Hepatocyte (in vitro differentiated cells): ENCODE data around the gene TBL1X. TPM values are rescaled to one million over a fixed set of nuclear protein-coding genes. Genes with fewer than 3 reads are reported as not detected.

Source experiments
- DNase-seq: peaks from one replicate; pipeline ENCODE4 v3.0.0-alpha.2; 2016; ENCODE audit warnings: low spot score
- H2AFZ ChIP-seq: fragments of 200-600 bp; sonication (generic); 2 replicates; pipeline ENCODE4 v1.6.0; 2016; ENCODE audit warnings: antibody characterized with exemption, mild to moderate bottlenecking
- H3K27ac ChIP-seq: fragments of 200-600 bp; sonication (generic); 2 replicates; pipeline ENCODE4 v1.5.1; 2016; ENCODE audit warnings: mild to moderate bottlenecking
- H3K27me3 ChIP-seq: fragments of 200-600 bp; sonication (generic); 2 replicates; pipeline ENCODE4 v1.6.1; 2016
- H3K36me3 ChIP-seq: fragments of 200-600 bp; sonication (generic); replicated peaks from 2 replicates; pipeline ENCODE4 v1.5.1; 2016; ENCODE audit warnings: low read depth; ENCODE audit not compliant: insufficient read depth
- H3K4me1 ChIP-seq: fragments of 200-600 bp; sonication (generic); 2 replicates; pipeline ENCODE4 v1.5.1; 2016; ENCODE audit warnings: mild to moderate bottlenecking, moderate library complexity; ENCODE audit not compliant: insufficient read depth
- H3K4me2 ChIP-seq: fragments of 200-600 bp; sonication (generic); 2 replicates; pipeline ENCODE4 v1.6.0; 2016
- H3K4me3 ChIP-seq: fragments of 200-600 bp; sonication (generic); 2 replicates; pipeline ENCODE4 v1.5.1; 2016; ENCODE audit warnings: mild to moderate bottlenecking
- H3K79me2 ChIP-seq: fragments of 200-600 bp; sonication (generic); 2 replicates; pipeline ENCODE4 v1.6.0; 2017; ENCODE audit warnings: mild to moderate bottlenecking
- H3K9me2 ChIP-seq: fragments of 200-600 bp; sonication (generic); replicated peaks from 2 replicates; pipeline ENCODE4 v1.6.0; 2017; ENCODE audit warnings: mild to moderate bottlenecking; ENCODE audit not compliant: insufficient read depth
- H3K9me3 ChIP-seq: fragments of 200-600 bp; sonication (generic); 2 replicates; pipeline ENCODE4 v1.5.1; 2016; ENCODE audit warnings: low read depth, mild to moderate bottlenecking
- H4K20me1 ChIP-seq: fragments of 200-600 bp; sonication (generic); 2 replicates; pipeline ENCODE4 v1.6.0; 2016; ENCODE audit warnings: mild to moderate bottlenecking; ENCODE audit not compliant: insufficient read depth, poor library complexity, severe bottlenecking
- EZH2 ChIP-seq: fragments of 200-600 bp; sonication (generic); IDR thresholded peaks from 2 replicates; pipeline ENCODE4 v1.6.1; 2016; ENCODE audit warnings: antibody characterized with exemption, mild to moderate bottlenecking, borderline replicate concordance
- EZH2phosphoT487 ChIP-seq: fragments of 200-600 bp; sonication (generic); IDR thresholded peaks from one replicate; pipeline ENCODE4 v1.6.1; 2018; ENCODE audit warnings: antibody characterized with exemption, mild to moderate bottlenecking, low read depth, moderate library complexity; ENCODE audit not compliant: unreplicated experiment, severe bottlenecking
- WGBS: methylation state at CpG from one replicate; pipeline ENCODE4 v1.1.6; 2016; ENCODE audit warnings: low lambda C conversion rate; ENCODE audit errors: missing lambda C conversion rate; 5-methylcytosine and 5-hydroxymethylcytosine counted together
- polyA plus RNA-seq: library from polyadenylated mRNA; unstranded; fragments of >200 nt; fragmentation: Nextera tagmentation; extraction: Ambion mirVana; gene quantifications from 2 replicates; pipeline ENCODE4 v1.2.1, GENCODE V29; 2016
- total RNA-seq: library from RNA; depleted of rRNA; stranded (reverse); fragments of >200 nt; gene quantifications from 2 replicates; pipeline ENCODE4 v1.2.3, GENCODE V29; 2014
- TF ChIP-seq, protein P1 (sequence below): fragments of 200-600 bp; sonication (generic); IDR thresholded peaks from 2 replicates; pipeline ENCODE4 v1.5.1; 2016; ENCODE audit warnings: antibody characterized with exemption, mild to moderate bottlenecking; ENCODE audit not compliant: poor library complexity

Gene TBL1X
- total and polyA plus RNA-seq, 2 experiments from 2014 or later = 14.9 to 16.0 TPM

DNA sequence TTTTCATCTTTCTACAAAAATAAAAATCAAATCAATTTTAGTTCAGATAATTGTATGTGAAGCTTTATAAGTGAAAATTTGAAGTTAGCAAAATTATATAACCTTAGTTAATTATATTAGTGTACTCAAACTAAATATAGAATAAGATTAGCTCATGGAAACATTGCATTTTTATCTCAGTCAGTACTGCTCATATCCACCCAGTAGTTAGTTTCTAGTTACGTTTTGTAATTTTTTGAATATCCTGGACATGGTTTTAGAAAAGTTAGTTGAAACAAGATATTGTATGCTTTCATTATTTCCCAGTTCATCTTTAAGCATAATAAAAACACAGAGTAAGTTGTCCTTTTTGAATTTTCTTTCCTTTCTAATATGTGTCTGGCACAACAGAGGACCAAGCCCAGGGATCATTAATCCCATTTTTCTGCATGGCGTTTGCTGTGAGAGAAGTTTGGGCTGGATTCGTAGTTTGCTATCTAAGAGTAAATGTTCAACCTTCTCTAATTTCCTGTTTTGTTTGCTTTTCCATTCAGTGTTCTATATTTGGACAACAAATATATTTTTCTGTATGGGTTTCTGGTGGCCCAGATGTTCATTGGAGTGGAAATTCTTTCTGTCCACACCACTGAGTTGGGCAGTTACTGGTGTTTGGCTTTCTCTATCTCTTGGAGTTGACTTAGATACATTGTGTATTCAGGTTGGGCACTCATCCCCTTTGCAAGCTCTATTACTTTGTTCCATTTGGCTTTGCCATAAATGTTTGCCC lies 12.1 kb downstream of the TBL1X start:
- Histone ChIP-seq H3K4me1 (no peaks in the 10 kb centered on the region), H3K9me3 (peaks cover 6% of the 10 kb centered on the region), H3K36me3 (no peaks in the 10 kb centered on the region), H3K79me2 (peaks cover 84% of the 10 kb centered on the region), H3K4me2 (no peak overlapping the region), H2AFZ (no peak overlapping the region), H3K27me3 (no peaks in the 10 kb centered on the region), H3K4me3 (no peak overlapping the region), H3K27ac (no peak overlapping the region), H4K20me1 (peaks cover 3% of the 10 kb centered on the region), H3K9me2 (no peaks in the 10 kb centered on the region)
- 70% methylated on average over 3 of the region's 3 CpGs for WGBS
- TF ChIP-seq EZH2 (no peak), EZH2phosphoT487 (no peak)
- TF ChIP-seq, protein P1, sequence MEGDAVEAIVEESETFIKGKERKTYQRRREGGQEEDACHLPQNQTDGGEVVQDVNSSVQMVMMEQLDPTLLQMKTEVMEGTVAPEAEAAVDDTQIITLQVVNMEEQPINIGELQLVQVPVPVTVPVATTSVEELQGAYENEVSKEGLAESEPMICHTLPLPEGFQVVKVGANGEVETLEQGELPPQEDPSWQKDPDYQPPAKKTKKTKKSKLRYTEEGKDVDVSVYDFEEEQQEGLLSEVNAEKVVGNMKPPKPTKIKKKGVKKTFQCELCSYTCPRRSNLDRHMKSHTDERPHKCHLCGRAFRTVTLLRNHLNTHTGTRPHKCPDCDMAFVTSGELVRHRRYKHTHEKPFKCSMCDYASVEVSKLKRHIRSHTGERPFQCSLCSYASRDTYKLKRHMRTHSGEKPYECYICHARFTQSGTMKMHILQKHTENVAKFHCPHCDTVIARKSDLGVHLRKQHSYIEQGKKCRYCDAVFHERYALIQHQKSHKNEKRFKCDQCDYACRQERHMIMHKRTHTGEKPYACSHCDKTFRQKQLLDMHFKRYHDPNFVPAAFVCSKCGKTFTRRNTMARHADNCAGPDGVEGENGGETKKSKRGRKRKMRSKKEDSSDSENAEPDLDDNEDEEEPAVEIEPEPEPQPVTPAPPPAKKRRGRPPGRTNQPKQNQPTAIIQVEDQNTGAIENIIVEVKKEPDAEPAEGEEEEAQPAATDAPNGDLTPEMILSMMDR = no peak
- DNase-seq = no peak

DNA sequence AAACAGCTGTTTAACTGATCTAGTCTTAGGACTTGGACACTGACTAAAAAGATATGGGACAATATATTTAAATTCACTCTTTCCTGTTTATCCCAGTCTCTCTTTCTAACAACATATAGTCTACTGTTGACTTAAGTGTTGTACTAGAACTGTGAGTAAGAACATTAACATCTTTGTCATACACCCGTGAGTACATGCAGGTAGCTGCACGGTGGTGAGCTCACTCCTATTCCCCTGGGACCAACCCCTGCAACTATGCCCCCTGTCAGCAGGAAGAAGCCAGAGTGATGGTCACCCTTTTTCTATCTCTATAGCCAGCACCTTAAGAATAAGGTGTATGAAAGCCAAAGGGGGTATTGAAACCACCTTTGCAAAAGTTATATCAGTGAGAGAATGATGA lies 17.6 kb downstream of the TBL1X start:
- Histone ChIP-seq H4K20me1 (no peaks in the 10 kb centered on the region), H3K27ac (no peak overlapping the region), H3K4me3 (no peak overlapping the region), H3K79me2 (peaks cover 52% of the 10 kb centered on the region), H2AFZ (no peak overlapping the region), H3K36me3 (no peaks in the 10 kb centered on the region), H3K4me2 (no peak overlapping the region), H3K9me2 (no peaks in the 10 kb centered on the region), H3K9me3 (peaks cover 6% of the 10 kb centered on the region), H3K4me1 (no peaks in the 10 kb centered on the region), H3K27me3 (no peaks in the 10 kb centered on the region)
- TF ChIP-seq EZH2phosphoT487 = no peak
- TF ChIP-seq EZH2 = no peak
- TF ChIP-seq, protein P1 = no peak
- DNase-seq = no peak
- 59% methylated on average over 2 of the region's 2 CpGs for WGBS

DNA sequence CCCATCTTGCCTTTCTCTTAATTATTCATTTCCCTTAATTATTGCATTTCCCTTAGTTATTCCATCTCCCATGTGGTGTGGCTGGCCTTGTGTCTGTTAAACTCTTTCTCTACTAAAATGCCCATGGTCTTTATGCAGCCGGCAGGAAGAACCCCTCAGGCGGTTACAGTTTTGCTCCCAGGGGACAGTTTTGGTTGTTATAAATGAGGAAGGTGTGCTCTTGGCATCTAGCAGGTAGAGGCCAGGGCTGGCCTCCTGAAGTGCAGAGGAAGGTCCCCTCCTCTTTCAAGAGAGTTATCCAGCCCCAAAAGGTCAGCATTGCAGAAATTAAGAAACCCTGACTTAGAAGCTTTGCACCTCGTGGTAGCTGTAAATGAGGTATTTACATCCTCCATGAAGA lies 18.0 kb downstream of the TBL1X start:
- Histone ChIP-seq H3K36me3 (no peaks in the 10 kb centered on the region), H3K4me1 (no peaks in the 10 kb centered on the region)
- WGBS = 66% methylated on average over 3 of the region's 3 CpGs

More for the DNA sequence above, 18.0 kb downstream of the TBL1X start:
- Histone ChIP-seq H3K27me3 (no peaks in the 10 kb centered on the region), H2AFZ (no peak overlapping the region), H3K9me2 (no peaks in the 10 kb centered on the region), H3K9me3 (peaks cover 6% of the 10 kb centered on the region), H3K27ac (no peak overlapping the region), H4K20me1 (no peaks in the 10 kb centered on the region), H3K4me2 (no peak overlapping the region), H3K4me3 (no peak overlapping the region), H3K79me2 (peaks cover 53% of the 10 kb centered on the region)
- DNase-seq = no peak
- TF ChIP-seq EZH2phosphoT487 (no peak), EZH2 (no peak)
- TF ChIP-seq, protein P1 = no peak
